Heart right ventricle (tissue), 16 donors: ENCODE data around the gene GOLGA6A. TPM values are rescaled to one million over a fixed set of nuclear protein-coding genes. Genes with fewer than 3 reads are reported as not detected.

Source experiments
- ATAC-seq, 8 donors: fragments of 200-7000 bp; cut with Tn5 transposase; one replicate each; pipeline ENCODE4 v1.9.1; 2020; ENCODE audit warnings: mild to moderate bottlenecking in 8 of 8, moderate library complexity in 8 of 8, moderate number of reproducible peaks in 1 of 8
- DNase-seq, 2 donors: peaks; one replicate each; pipeline ENCODE4 v3.0.0-alpha.2; 2020
- H3K27ac ChIP-seq, 10 donors: fragments of 200-600 bp; sonication (generic) in 2 of 10; one replicate each; pipeline versions ENCODE4 v1.5.0 to v1.8.0; 2020 to 2022; ENCODE audit warnings: mild to moderate bottlenecking in 3 of 10
- H3K27me3 ChIP-seq, 7 donors: fragments of 200-600 bp; one replicate each; pipeline ENCODE4 v1.8.0; 2021 to 2022; ENCODE audit warnings: mild to moderate bottlenecking in 2 of 7
- H3K36me3 ChIP-seq, 9 donors: fragments of 200-600 bp; sonication (generic) in 1 of 9; one replicate each; pipeline versions ENCODE4 v1.5.0 to v1.8.0; 2020 to 2022; ENCODE audit warnings: mild to moderate bottlenecking in 2 of 9
- H3K4me1 ChIP-seq, 9 donors: fragments of 200-600 bp; sonication (generic) in 1 of 9; one replicate each; pipeline versions ENCODE4 v1.5.0 to v1.8.0; 2020 to 2022; ENCODE audit warnings: mild to moderate bottlenecking in 4 of 9
- H3K4me3 ChIP-seq, 10 donors: fragments of 200-600 bp; sonication (generic) in 2 of 10; one replicate each; pipeline versions ENCODE4 v1.5.0 to v1.8.0; 2020 to 2022; ENCODE audit warnings: mild to moderate bottlenecking in 7 of 10, moderate library complexity in 2 of 10
- H3K9me3 ChIP-seq, 11 donors: fragments of 200-600 bp in 10 of 11; sonication (generic) in 2 of 11; one replicate each; pipeline versions ENCODE4 v1.5.0 to v1.8.0; 2013 to 2022; ENCODE audit warnings: mild to moderate bottlenecking in 2 of 11, control low read depth in 1 of 11, moderate library complexity in 1 of 11
- CTCF ChIP-seq, 9 donors: fragments of 200-600 bp; sonication (generic) in 2 of 9; IDR thresholded peaks; one replicate each; pipeline versions ENCODE4 v1.5.0 to v1.8.0; 2021 to 2022; ENCODE audit warnings: antibody characterized with exemption in 9 of 9, mild to moderate bottlenecking in 5 of 9, moderate library complexity in 1 of 9
- WGBS, 2 donors: extraction: QIAGEN DNeasy Blood & Tissue Kit; methylation state at CpG; one replicate each; pipeline ENCODE4 v1.1.7; 2013; ENCODE audit warnings: inconsistent platforms in 1 of 2; 5-methylcytosine and 5-hydroxymethylcytosine counted together
- intact Hi-C, 10 donors: fragments of 100-400 bp; cut with DNase I; formaldehyde crosslinking; loops; one replicate each; pipeline versions ENCODE4 v1.11.1 to v1.14.2; 2022
- polyA plus RNA-seq, 2 donors: library from polyadenylated mRNA; stranded (reverse); fragments of 200-250 nt; gene quantifications; one replicate each; pipeline ENCODE4 v1.2.3, GENCODE V29; 2013
- total RNA-seq, 10 donors: library from RNA; stranded (reverse); fragmentation: NEBNext Ultra II Directional in 3 of 10; extraction: Animal tissue kit (Norgen Biotek cat#: 25700) in 3 of 10; gene quantifications; one replicate each; pipeline versions ENCODE4 v1.2.1 to v1.2.4, GENCODE V29; 2021 to 2023
- donor health status: Arrhythmogenic right ventricular cardiomyopathy.
- donor health status: ischemic (EF 13 %, LVEDD 7.1; RV severe dilation, severe dysfunction).
- donor health status: healthy with polysubstance abuse.
- donor health status: DM: no; HTN: yes; CAD: no.
- donor health status: DM: no; HTN: no; CAD: no.
- donor health status: ischemic (EF 25% LVEDD 6.9; RV normal size, moderate dysfunction).
- donor health status: ischemic (EF 25% LVEDD 5.7; RV mildly dilated, moderate dysfunction).
- donor health status: healthy.
- donor health status: DM: yes; HTN: yes; CAD: no.
- donor health status: Ischemic cardiomyopathy.
- donor health status: ischemic (EF 35%, LVEDD 5.7; RV mildly dilated, moderate dysfunction).
- donor health status: nonischemic (EF 11% LVEDD 7.7; RV severe dilation, severe dysfunction).
- donor health status: DM: yes; HTN: yes; CAD: no.
- donor health status: PGD.
- donor health status: ischemic (EF 29% LVEDD 5.4; RV normal size, mild dysfunction).
- donor health status: nonischemic (EF 23%, LVEDD 6.1; RV moderate dilation, normal function).

Gene GOLGA6A
- total and polyA plus RNA-seq, 12 donors: not detected

- peak in 1 of 2 donors; percentile 30 for DNase-seq
- Histone ChIP-seq H3K4me1 (peaks cover 3 to 60% (median 48%) of the 10 kb centered on the region in 9 donors), H3K27me3 (peaks cover 0 to 94% (median 75%) of the 10 kb centered on the region in 7 donors), H3K9me3 (no peaks in the 10 kb centered on the region), H3K4me3 (peak overlapping the region; percentile 20 to 64 (median 52)), H3K36me3 (peaks cover 0 to 7% (median 0%) of the 10 kb centered on the region in 9 donors), H3K27ac (peak overlapping the region in 9 of 10 donors; percentile 31 to 89 (median 78))
- intact Hi-C loops: loop anchor here (1.0 to 10.0 kb wide), 16 partner anchors 53 to 194 kb away; no protein-coding TSS in a partner anchor
- 6 to 7% methylated on average over 53 of the region's 53 CpGs for WGBS, 2 donors
- no peak for TF ChIP-seq CTCF (IDR thresholded peaks at IDR 0.05)
- peak; percentile 18 to 61 (median 46) for ATAC-seq
Observed at GRCh38 chr15:74127954-74128784, 45.8 kb upstream of the GOLGA6A start.

GRCh38 chr15:74127255-74127953 is 45.1 kb upstream of the GOLGA6A start:
- peak; percentile 90 to 92 for DNase-seq
- Histone ChIP-seq H3K27me3 (peaks cover 0 to 90% (median 75%) of the 10 kb centered on the region in 7 donors), H3K36me3 (no peaks in the 10 kb centered on the region), H3K27ac (peak overlapping the region in 8 of 10 donors; percentile 50 to 89 (median 80)), H3K4me1 (peaks cover 3 to 52% (median 40%) of the 10 kb centered on the region in 9 donors), H3K9me3 (no peaks in the 10 kb centered on the region), H3K4me3 (peak overlapping the region in 9 of 10 donors; percentile 33 to 64 (median 55))
- 6 to 9% methylated on average over 44 of the region's 44 CpGs for WGBS, 2 donors
- TF ChIP-seq CTCF (IDR thresholded peaks at IDR 0.05): peak; percentile 98 to 100 (median 99)
- ATAC-seq: peak; percentile 93 to 96 (median 95)
- intact Hi-C loops: loop anchor here (1.0 to 10.0 kb wide), 15 partner anchors 75 to 195 kb away; no protein-coding TSS in a partner anchor

- Histone ChIP-seq H3K36me3 (no peaks in the 10 kb centered on the region), H3K4me3 (no peak overlapping the region), H3K4me1 (peaks cover 0 to 28% (median 24%) of the 10 kb centered on the region in 9 donors), H3K27ac (no peak overlapping the region), H3K27me3 (peaks cover 0 to 82% (median 61%) of the 10 kb centered on the region in 7 donors), H3K9me3 (no peaks in the 10 kb centered on the region)
- intact Hi-C loops: loop anchor here in 9 of 10 donors (2.0 to 10.0 kb wide), 9 partner anchors 72 to 198 kb away; no protein-coding TSS in a partner anchor
- no peak for TF ChIP-seq CTCF (IDR thresholded peaks at IDR 0.05)
- DNase-seq (no peak), ATAC-seq (no peak)
- WGBS, 2 donors: 62 to 69% methylated on average over 7 of the region's 7 CpGs
Observed at GRCh38 chr15:74124759-74125158, 42.4 kb upstream of the GOLGA6A start.

- H3K27ac ChIP-seq: no peak overlapping the region
- ATAC-seq (no peak), DNase-seq (no peak)
- 79 to 81% methylated on average over 3 of the region's 3 CpGs for WGBS, 2 donors
- intact Hi-C loops: loop anchor here in 2 of 10 donors (2.0 to 10.0 kb wide), 3 partner anchors 121 to 199 kb away; no protein-coding TSS in a partner anchor
- peaks cover 0 to 22% (median 18%) of the 10 kb centered on the region in 9 donors for H3K4me1 ChIP-seq
- no peak for TF ChIP-seq CTCF (IDR thresholded peaks at IDR 0.05)
- no peaks in the 10 kb centered on the region for H3K9me3 ChIP-seq
- no peaks in the 10 kb centered on the region for H3K36me3 ChIP-seq
- peaks cover 0 to 76% (median 55%) of the 10 kb centered on the region in 7 donors for H3K27me3 ChIP-seq
- no peak overlapping the region for H3K4me3 ChIP-seq
Observed at GRCh38 chr15:74124196-74124595, 41.8 kb upstream of the GOLGA6A start.
